ENCODE data around the gene HS3ST1. TPM values are rescaled to one million over a fixed set of nuclear protein-coding genes. Genes with fewer than 3 reads are reported as not detected.
A peak's percentile ranks its signal among the peaks of the same experiment; 100 is the strongest.

Gene HS3ST1
- total and polyA plus RNA-seq, 5 donors from 2014 or later = 0.08 TPM; not detected in 4

- Mint-ChIP-seq H3K4me1 (no peaks in the 10 kb centered on the region), H3K4me3 (no peak overlapping the region), H3K27me3 (no peaks in the 10 kb centered on the region), H3K9me3 (no peaks in the 10 kb centered on the region), H3K36me3 (no peaks in the 10 kb centered on the region), H3K27ac (no peak overlapping the region)
- H3K4me3 ChIP-seq (ENCODE audit: low read depth, low read length) = no peak overlapping the region
- H3K9me3 ChIP-seq (ENCODE audit: control insufficient read depth in 2 of 2, low read length in 2 of 2) = no peaks in the 10 kb centered on the region
- H3K4me1 ChIP-seq (ENCODE audit: control insufficient read depth, insufficient read depth, low read length, poor library complexity, severe bottlenecking) = no peaks in the 10 kb centered on the region
- no peak overlapping the region for H3K27ac ChIP-seq (ENCODE audit: insufficient read depth, low read length, poor library complexity, severe bottlenecking)
- ATAC-seq (ENCODE audit: low read depth in 2 of 2) (no peak), DNase-seq (no peak)
- H3K27me3 ChIP-seq (ENCODE audit: control insufficient read depth, insufficient read depth, low read length) = no peaks in the 10 kb centered on the region
- no peaks in the 10 kb centered on the region for H3K36me3 ChIP-seq (ENCODE audit: control insufficient read depth, insufficient read depth, low read length)
Observed at GRCh38 chr4:11415409-11416070, 13.2 kb downstream of the HS3ST1 start.

- no peaks in the 10 kb centered on the region for H3K9me3 ChIP-seq (ENCODE audit: control insufficient read depth in 2 of 2, low read length in 2 of 2)
- DNase-seq = no peak
- no peaks in the 10 kb centered on the region for H3K27me3 Mint-ChIP-seq
- no peak overlapping the region for H3K4me3 ChIP-seq (ENCODE audit: low read depth, low read length)
- H3K4me1 Mint-ChIP-seq = no peaks in the 10 kb centered on the region
- H3K9me3 Mint-ChIP-seq = peaks cover 0 to 1% (median 0%) of the 10 kb centered on the region in 7 donors
- no peaks in the 10 kb centered on the region for H3K27me3 ChIP-seq (ENCODE audit: control insufficient read depth, insufficient read depth, low read length)
- no peak overlapping the region for H3K4me3 Mint-ChIP-seq
- no peak for ATAC-seq (ENCODE audit: low read depth in 2 of 2)
- no peaks in the 10 kb centered on the region for H3K36me3 ChIP-seq (ENCODE audit: control insufficient read depth, insufficient read depth, low read length)
- no peaks in the 10 kb centered on the region for H3K4me1 ChIP-seq (ENCODE audit: control insufficient read depth, insufficient read depth, low read length, poor library complexity, severe bottlenecking)
- no peaks in the 10 kb centered on the region for H3K36me3 Mint-ChIP-seq
- H3K27ac Mint-ChIP-seq = no peak overlapping the region
- H3K27ac ChIP-seq (ENCODE audit: insufficient read depth, low read length, poor library complexity, severe bottlenecking) = no peak overlapping the region
Observed at GRCh38 chr4:11412211-11412610, 16.5 kb downstream of the HS3ST1 start.

- no peak overlapping the region for H3K4me3 ChIP-seq (ENCODE audit: low read depth, low read length)
- ATAC-seq (ENCODE audit: low read depth in 2 of 2) = no peak
- H3K9me3 ChIP-seq (ENCODE audit: control insufficient read depth in 2 of 2, low read length in 2 of 2) = no peaks in the 10 kb centered on the region
- no peaks in the 10 kb centered on the region for H3K36me3 ChIP-seq (ENCODE audit: control insufficient read depth, insufficient read depth, low read length)
- peaks cover 0 to 1% (median 0%) of the 10 kb centered on the region in 7 donors for H3K9me3 Mint-ChIP-seq
- no peak overlapping the region for H3K4me3 Mint-ChIP-seq
- no peaks in the 10 kb centered on the region for H3K4me1 ChIP-seq (ENCODE audit: control insufficient read depth, insufficient read depth, low read length, poor library complexity, severe bottlenecking)
- DNase-seq = no peak
- H3K27me3 Mint-ChIP-seq = no peaks in the 10 kb centered on the region
- no peaks in the 10 kb centered on the region for H3K4me1 Mint-ChIP-seq
- H3K27ac Mint-ChIP-seq = no peak overlapping the region
- no peaks in the 10 kb centered on the region for H3K27me3 ChIP-seq (ENCODE audit: control insufficient read depth, insufficient read depth, low read length)
- H3K27ac ChIP-seq (ENCODE audit: insufficient read depth, low read length, poor library complexity, severe bottlenecking) = no peak overlapping the region
- no peaks in the 10 kb centered on the region for H3K36me3 Mint-ChIP-seq
Observed at GRCh38 chr4:11409632-11410031, 19.1 kb downstream of the HS3ST1 start.

- Mint-ChIP-seq H3K27me3 (no peaks in the 10 kb centered on the region), H3K27ac (no peak overlapping the region), H3K36me3 (no peaks in the 10 kb centered on the region), H3K4me3 (no peak overlapping the region), H3K4me1 (no peaks in the 10 kb centered on the region), H3K9me3 (peaks cover 0 to 1% (median 0%) of the 10 kb centered on the region in 7 donors)
- H3K36me3 ChIP-seq (ENCODE audit: control insufficient read depth, insufficient read depth, low read length) = no peaks in the 10 kb centered on the region
- no peaks in the 10 kb centered on the region for H3K27me3 ChIP-seq (ENCODE audit: control insufficient read depth, insufficient read depth, low read length)
- no peak overlapping the region for H3K27ac ChIP-seq (ENCODE audit: insufficient read depth, low read length, poor library complexity, severe bottlenecking)
- ATAC-seq (ENCODE audit: low read depth in 2 of 2) (peak in 1 of 2 donors; percentile 18), DNase-seq (no peak)
- H3K4me3 ChIP-seq (ENCODE audit: low read depth, low read length) = no peak overlapping the region
- no peaks in the 10 kb centered on the region for H3K9me3 ChIP-seq (ENCODE audit: control insufficient read depth in 2 of 2, low read length in 2 of 2)
- H3K4me1 ChIP-seq (ENCODE audit: control insufficient read depth, insufficient read depth, low read length, poor library complexity, severe bottlenecking) = no peaks in the 10 kb centered on the region
Observed at GRCh38 chr4:11408233-11408967, 20.3 kb downstream of the HS3ST1 start.

GRCh38 chr4:11407551-11407950 is 21.1 kb downstream of the HS3ST1 start:
- DNase-seq (no peak), ATAC-seq (ENCODE audit: low read depth in 2 of 2) (no peak)
- H3K4me3 ChIP-seq (ENCODE audit: low read depth, low read length) = no peak overlapping the region
- Mint-ChIP-seq H3K9me3 (peaks cover 0 to 1% (median 0%) of the 10 kb centered on the region in 7 donors), H3K36me3 (no peaks in the 10 kb centered on the region), H3K4me1 (no peaks in the 10 kb centered on the region), H3K27ac (no peak overlapping the region), H3K4me3 (no peak overlapping the region), H3K27me3 (no peaks in the 10 kb centered on the region)
- H3K27me3 ChIP-seq (ENCODE audit: control insufficient read depth, insufficient read depth, low read length) = no peaks in the 10 kb centered on the region
- no peaks in the 10 kb centered on the region for H3K9me3 ChIP-seq (ENCODE audit: control insufficient read depth in 2 of 2, low read length in 2 of 2)
- H3K27ac ChIP-seq (ENCODE audit: insufficient read depth, low read length, poor library complexity, severe bottlenecking) = no peak overlapping the region
- H3K36me3 ChIP-seq (ENCODE audit: control insufficient read depth, insufficient read depth, low read length) = no peaks in the 10 kb centered on the region
- no peaks in the 10 kb centered on the region for H3K4me1 ChIP-seq (ENCODE audit: control insufficient read depth, insufficient read depth, low read length, poor library complexity, severe bottlenecking)

GRCh38 chr4:11404431-11404830 is 24.3 kb downstream of the HS3ST1 start:
- no peaks in the 10 kb centered on the region for H3K4me1 Mint-ChIP-seq
- H3K27ac Mint-ChIP-seq = no peak overlapping the region
- DNase-seq (no peak), ATAC-seq (ENCODE audit: low read depth in 2 of 2) (no peak)
- H3K9me3 Mint-ChIP-seq = peaks cover 0 to 4% (median 0%) of the 10 kb centered on the region in 7 donors
- Histone ChIP-seq H3K36me3 (ENCODE audit: control insufficient read depth, insufficient read depth, low read length) (no peaks in the 10 kb centered on the region), H3K27ac (ENCODE audit: insufficient read depth, low read length, poor library complexity, severe bottlenecking) (no peak overlapping the region), H3K9me3 (ENCODE audit: control insufficient read depth in 2 of 2, low read length in 2 of 2) (no peaks in the 10 kb centered on the region), H3K27me3 (ENCODE audit: control insufficient read depth, insufficient read depth, low read length) (no peaks in the 10 kb centered on the region), H3K4me3 (ENCODE audit: low read depth, low read length) (no peak overlapping the region), H3K4me1 (ENCODE audit: control insufficient read depth, insufficient read depth, low read length, poor library complexity, severe bottlenecking) (no peaks in the 10 kb centered on the region)
- no peaks in the 10 kb centered on the region for H3K27me3 Mint-ChIP-seq
- H3K36me3 Mint-ChIP-seq = no peaks in the 10 kb centered on the region
- H3K4me3 Mint-ChIP-seq = no peak overlapping the region

- Mint-ChIP-seq H3K36me3 (no peaks in the 10 kb centered on the region), H3K9me3 (peaks cover 0 to 4% (median 0%) of the 10 kb centered on the region in 7 donors), H3K27ac (peak overlapping the region in 1 of 3 donors; percentile 1), H3K27me3 (no peaks in the 10 kb centered on the region), H3K4me3 (no peak overlapping the region), H3K4me1 (no peaks in the 10 kb centered on the region)
- H3K36me3 ChIP-seq (ENCODE audit: control insufficient read depth, insufficient read depth, low read length) = no peaks in the 10 kb centered on the region
- no peak overlapping the region for H3K4me3 ChIP-seq (ENCODE audit: low read depth, low read length)
- H3K27ac ChIP-seq (ENCODE audit: insufficient read depth, low read length, poor library complexity, severe bottlenecking) = no peak overlapping the region
- H3K27me3 ChIP-seq (ENCODE audit: control insufficient read depth, insufficient read depth, low read length) = no peaks in the 10 kb centered on the region
- H3K9me3 ChIP-seq (ENCODE audit: control insufficient read depth in 2 of 2, low read length in 2 of 2) = no peaks in the 10 kb centered on the region
- ATAC-seq (ENCODE audit: low read depth in 2 of 2) = no peak
- no peaks in the 10 kb centered on the region for H3K4me1 ChIP-seq (ENCODE audit: control insufficient read depth, insufficient read depth, low read length, poor library complexity, severe bottlenecking)
- DNase-seq = no peak
Observed at GRCh38 chr4:11402192-11402591, 26.5 kb downstream of the HS3ST1 start.
